CD14-positive monocyte (primary cell): ENCODE measurements around the gene MTSS2. TPM values are rescaled to one million over a fixed set of nuclear protein-coding genes. Genes with fewer than 3 reads are reported as not detected.

Experiments used
- DNase-seq, 3 donors: peaks; one replicate each; pipeline ENCODE4 v3.0.0-alpha.2; 2011 to 2022
- H2AFZ ChIP-seq: 2 replicates; pipeline ENCODE4 v1.6.0; 2012; ENCODE audit warnings: mild to moderate bottlenecking, low read depth, low read length, inconsistent platforms; ENCODE audit not compliant: insufficient read depth, poor library complexity, severe bottlenecking
- H3K27ac ChIP-seq, 2 donors: 1 replicate in 1 of 2; 2 replicates in 1 of 2; pipeline ENCODE4 v1.5.1; 2012 to 2013; ENCODE audit warnings: low read length in 2 of 2, control low read depth in 1 of 2, inconsistent platforms in 1 of 2, low read depth in 1 of 2, mild to moderate bottlenecking in 1 of 2
- H3K27me3 ChIP-seq, 2 donors: one replicate each; pipeline versions ENCODE4 v1.6.0 to v1.6.1; 2011 to 2013; ENCODE audit warnings: low read length in 2 of 2; ENCODE audit not compliant: control insufficient read depth in 2 of 2, insufficient read depth in 2 of 2
- H3K36me3 ChIP-seq, 2 donors: replicated peaks in 1 of 2; 1 replicate in 1 of 2; 2 replicates in 1 of 2; pipeline versions ENCODE4 v1.5.1 to v1.6.1; 2012 to 2013; ENCODE audit warnings: low read length in 2 of 2, control low read depth in 1 of 2, inconsistent platforms in 1 of 2, mild to moderate bottlenecking in 1 of 2; ENCODE audit not compliant: insufficient read depth in 2 of 2, control insufficient read depth in 1 of 2
- H3K4me1 ChIP-seq, 2 donors: 1 replicate in 1 of 2; 2 replicates in 1 of 2; pipeline versions ENCODE4 v1.5.1 to v1.6.1; 2012 to 2013; ENCODE audit warnings: low read length in 2 of 2, control low read depth in 1 of 2, inconsistent platforms in 1 of 2, mild to moderate bottlenecking in 1 of 2, moderate library complexity in 1 of 2; ENCODE audit not compliant: insufficient read depth in 2 of 2, control insufficient read depth in 1 of 2
- H3K4me2 ChIP-seq: replicated peaks from 2 replicates; pipeline ENCODE3; 2012; ENCODE audit warnings: low read length, moderate library complexity, mild to moderate bottlenecking; ENCODE audit not compliant: poor library complexity, severe bottlenecking; ENCODE audit errors: extremely low read depth
- H3K4me3 ChIP-seq, 3 experiments: fragments of 200-600 bp in 1 of 3; sonication (generic) in 1 of 3; replicated peaks in 1 of 3; 1 replicate in 2 of 3; 2 replicates in 1 of 3; pipeline ENCODE4 v1.5.1; 2011 to 2013; ENCODE audit warnings: low read length in 3 of 3, mild to moderate bottlenecking in 3 of 3, control low read depth in 2 of 3, low read depth in 2 of 3, inconsistent platforms in 1 of 3, moderate library complexity in 1 of 3
- H3K79me2 ChIP-seq: 2 replicates; pipeline ENCODE4 v1.6.0; 2012; ENCODE audit warnings: mild to moderate bottlenecking, control low read depth, inconsistent platforms, low read length, moderate library complexity; ENCODE audit not compliant: insufficient read depth
- H3K9ac ChIP-seq: 2 replicates; pipeline ENCODE4 v1.6.0; 2017; ENCODE audit warnings: low read length, mild to moderate bottlenecking; ENCODE audit not compliant: insufficient read depth, poor library complexity, severe bottlenecking
- H3K9me3 ChIP-seq, 2 donors: replicated peaks in 1 of 2; 1 replicate in 1 of 2; 2 replicates in 1 of 2; pipeline versions ENCODE4 v1.5.1 to v1.6.1; 2012 to 2013; ENCODE audit warnings: low read length in 2 of 2, control low read depth in 1 of 2; ENCODE audit not compliant: control insufficient read depth in 1 of 2, insufficient read depth in 1 of 2
- H4K20me1 ChIP-seq: 2 replicates; pipeline ENCODE4 v1.6.0; 2012; ENCODE audit warnings: mild to moderate bottlenecking, low read length, control low read depth, moderate library complexity; ENCODE audit not compliant: insufficient read depth
- H3K27ac Mint-ChIP-seq, 7 donors: one replicate each; pipeline ENCODE4 v1.8.0; 2020; ENCODE audit warnings: mild to moderate bottlenecking in 7 of 7, mixed read lengths in 7 of 7, moderate library complexity in 6 of 7, inconsistent platforms in 2 of 7
- H3K27me3 Mint-ChIP-seq, 3 donors: one replicate each; pipeline ENCODE4 v1.8.0; 2021 to 2022; ENCODE audit warnings: low read depth in 3 of 3, mild to moderate bottlenecking in 3 of 3, mixed read lengths in 3 of 3, moderate library complexity in 3 of 3, inconsistent platforms in 1 of 3
- H3K36me3 Mint-ChIP-seq, 2 donors: one replicate each; pipeline ENCODE4 v1.8.0; 2020; ENCODE audit warnings: mixed read lengths in 2 of 2, inconsistent platforms in 1 of 2, mild to moderate bottlenecking in 1 of 2
- H3K4me1 Mint-ChIP-seq: one replicate; pipeline ENCODE4 v1.8.0; 2020; ENCODE audit warnings: mild to moderate bottlenecking, mixed read lengths
- H3K4me3 Mint-ChIP-seq, 2 donors: one replicate each; pipeline ENCODE4 v1.8.0; 2020; ENCODE audit warnings: mild to moderate bottlenecking in 2 of 2, mixed read lengths in 2 of 2, moderate library complexity in 1 of 2
- H3K9me3 Mint-ChIP-seq, 7 donors: one replicate each; pipeline ENCODE4 v1.8.0; 2020 to 2022; ENCODE audit warnings: mixed read lengths in 7 of 7, mild to moderate bottlenecking in 6 of 7, moderate library complexity in 6 of 7, inconsistent platforms in 2 of 7
- CTCF ChIP-seq: fragments of 200-600 bp; IDR thresholded peaks from one replicate; pipeline ENCODE4 v1.8.0; 2022; ENCODE audit warnings: antibody characterized with exemption, mild to moderate bottlenecking
- WGBS: methylation state at CpG from one replicate; pipeline ENCODE4 v1.1.5; 2013; ENCODE audit warnings: missing lambda C conversion rate; ENCODE audit not compliant: insufficient coverage; 5-methylcytosine and 5-hydroxymethylcytosine counted together
- intact Hi-C, 2 donors: fragments of 100-400 bp; cut with micrococcal nuclease; formaldehyde crosslinking; loops; one replicate each; pipeline versions ENCODE4 v1.15.0 to v1.15.1; 2023
- polyA plus RNA-seq, 3 donors: library from polyadenylated mRNA; depleted of rRNA in 1 of 3; unstranded in 2 of 3; stranded (reverse) in 1 of 3; fragments of 300-500 nt in 2 of 3; fragments of >200 nt in 1 of 3; fragmentation: Illumina TruSeq in 2 of 3; gene quantifications; 1 replicate in 2 of 3; 2 replicates in 1 of 3; pipeline ENCODE4 v1.2.3, GENCODE V29; 2012 to 2021

MTSS2 gene
- polyA plus RNA-seq, 3 donors, result 1.5 TPM; not detected in 2

GRCh38 chr16:70642633-70643032, 43.2 kb downstream of the MTSS2 start:
- Histone ChIP-seq H3K27me3 (no peaks in the 10 kb centered on the region), H3K4me2 (no peak overlapping the region), H3K9me3 (no peaks in the 10 kb centered on the region), H2AFZ (no peak overlapping the region), H3K79me2 (no peaks in the 10 kb centered on the region), H3K27ac (no peak overlapping the region), H3K4me3 (no peak overlapping the region), H3K4me1 (no peaks in the 10 kb centered on the region), H4K20me1 (no peaks in the 10 kb centered on the region), H3K36me3 (no peaks in the 10 kb centered on the region), H3K9ac (no peak overlapping the region)
- H3K36me3 Mint-ChIP-seq, result no peaks in the 10 kb centered on the region
- H3K27ac Mint-ChIP-seq, result no peak overlapping the region
- H3K27me3 Mint-ChIP-seq, result peaks cover 3 to 5% (median 5%) of the 10 kb centered on the region in 3 donors
- no peak for DNase-seq
- TF ChIP-seq CTCF, result no peak
- peaks cover 0 to 3% (median 0%) of the 10 kb centered on the region in 7 donors for H3K9me3 Mint-ChIP-seq
- no CpG with 5 or more reads among the region's 1 CpG for WGBS
- no peaks in the 10 kb centered on the region for H3K4me1 Mint-ChIP-seq
- intact Hi-C loops, result no loop called here
- no peak overlapping the region for H3K4me3 Mint-ChIP-seq

GRCh38 chr16:70638814-70639792, 46.8 kb downstream of the MTSS2 start:
- H3K27me3 Mint-ChIP-seq, result peaks cover 5% of the 10 kb centered on the region in 3 donors
- Histone ChIP-seq H3K4me2 (no peak overlapping the region), H3K27me3 (no peaks in the 10 kb centered on the region), H3K79me2 (no peaks in the 10 kb centered on the region), H2AFZ (no peak overlapping the region), H3K9ac (no peak overlapping the region), H3K27ac (no peak overlapping the region), H3K9me3 (no peaks in the 10 kb centered on the region), H3K4me1 (no peaks in the 10 kb centered on the region), H4K20me1 (no peaks in the 10 kb centered on the region), H3K36me3 (no peaks in the 10 kb centered on the region), H3K4me3 (no peak overlapping the region)
- no peaks in the 10 kb centered on the region for H3K36me3 Mint-ChIP-seq
- intact Hi-C loops, result no loop called here
- no peak for DNase-seq
- H3K4me1 Mint-ChIP-seq, result no peaks in the 10 kb centered on the region
- WGBS, result 97% methylated on average over 18 of the region's 18 CpGs
- no peak for TF ChIP-seq CTCF
- no peaks in the 10 kb centered on the region for H3K9me3 Mint-ChIP-seq
- no peak overlapping the region for H3K27ac Mint-ChIP-seq
- no peak overlapping the region for H3K4me3 Mint-ChIP-seq

Other genes starting within 250 kb of the MTSS2 start
- 10 to 100 TPM; 13.5 to 20.0 (median 18.4) TPM for gene ST3GAL2, start 247.0 kb downstream of the MTSS2 start, polyA plus RNA-seq
- 10 to 100 TPM in 1 of 3 donors, 1 to 10 TPM in 2; 4.2 to 19.0 (median 6.4) TPM for gene FCSK, start 231.5 kb downstream of the MTSS2 start, polyA plus RNA-seq
- 10 to 100 TPM; 37.6 to 40.6 (median 40.1) TPM for gene COG4, start 162.5 kb downstream of the MTSS2 start, polyA plus RNA-seq
- gene SF3B3, start 162.2 kb downstream of the MTSS2 start, polyA plus RNA-seq, result 10 to 100 TPM; 34.2 to 52.3 (median 42.1) TPM
- not detected for gene IL34, start 39.5 kb downstream of the MTSS2 start, polyA plus RNA-seq
- 10 to 100 TPM; 20.7 to 49.4 (median 31.1) TPM for gene VAC14, start 115.1 kb upstream of the MTSS2 start, polyA plus RNA-seq